ENCODE data around the gene STARD3NL. TPM values are rescaled to one million over a fixed set of nuclear protein-coding genes. Genes with fewer than 3 reads are reported as not detected.

The STARD3NL gene
- total RNA-seq, 1 experiment from 2014 or later, result 30.6 TPM

- Mint-ChIP-seq H3K36me3 (no peaks in the 10 kb centered on the region), H3K27ac (no peak overlapping the region), H3K9me3 (no peaks in the 10 kb centered on the region), H3K4me1 (peaks cover 18% of the 10 kb centered on the region), H3K27me3 (ENCODE audit: low read depth) (no peaks in the 10 kb centered on the region; the same call in 1 of the 2 replicates), H3K4me3 (no peak overlapping the region)
- ChIA-PET CTCF (no interaction called here), POLR2A (no interaction called here)
- TF ChIP-seq, protein P1, sequence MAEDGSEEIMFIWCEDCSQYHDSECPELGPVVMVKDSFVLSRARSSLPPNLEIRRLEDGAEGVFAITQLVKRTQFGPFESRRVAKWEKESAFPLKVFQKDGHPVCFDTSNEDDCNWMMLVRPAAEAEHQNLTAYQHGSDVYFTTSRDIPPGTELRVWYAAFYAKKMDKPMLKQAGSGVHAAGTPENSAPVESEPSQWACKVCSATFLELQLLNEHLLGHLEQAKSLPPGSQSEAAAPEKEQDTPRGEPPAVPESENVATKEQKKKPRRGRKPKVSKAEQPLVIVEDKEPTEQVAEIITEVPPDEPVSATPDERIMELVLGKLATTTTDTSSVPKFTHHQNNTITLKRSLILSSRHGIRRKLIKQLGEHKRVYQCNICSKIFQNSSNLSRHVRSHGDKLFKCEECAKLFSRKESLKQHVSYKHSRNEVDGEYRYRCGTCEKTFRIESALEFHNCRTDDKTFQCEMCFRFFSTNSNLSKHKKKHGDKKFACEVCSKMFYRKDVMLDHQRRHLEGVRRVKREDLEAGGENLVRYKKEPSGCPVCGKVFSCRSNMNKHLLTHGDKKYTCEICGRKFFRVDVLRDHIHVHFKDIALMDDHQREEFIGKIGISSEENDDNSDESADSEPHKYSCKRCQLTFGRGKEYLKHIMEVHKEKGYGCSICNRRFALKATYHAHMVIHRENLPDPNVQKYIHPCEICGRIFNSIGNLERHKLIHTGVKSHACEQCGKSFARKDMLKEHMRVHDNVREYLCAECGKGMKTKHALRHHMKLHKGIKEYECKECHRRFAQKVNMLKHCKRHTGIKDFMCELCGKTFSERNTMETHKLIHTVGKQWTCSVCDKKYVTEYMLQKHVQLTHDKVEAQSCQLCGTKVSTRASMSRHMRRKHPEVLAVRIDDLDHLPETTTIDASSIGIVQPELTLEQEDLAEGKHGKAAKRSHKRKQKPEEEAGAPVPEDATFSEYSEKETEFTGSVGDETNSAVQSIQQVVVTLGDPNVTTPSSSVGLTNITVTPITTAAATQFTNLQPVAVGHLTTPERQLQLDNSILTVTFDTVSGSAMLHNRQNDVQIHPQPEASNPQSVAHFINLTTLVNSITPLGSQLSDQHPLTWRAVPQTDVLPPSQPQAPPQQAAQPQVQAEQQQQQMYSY (CRISPR knock-in tag; IDR thresholded peaks at IDR 0.05), result no peak
- TF ChIP-seq ZBTB21 (CRISPR knock-in tag; IDR thresholded peaks at IDR 0.05; ENCODE audit: borderline replicate concordance) (no peak), ZNF532 (CRISPR knock-in tag; IDR thresholded peaks at IDR 0.05; ENCODE audit: borderline replicate concordance) (no peak)
- no peak for ATAC-seq
- DNase-seq (ENCODE audit: low spot score), result no peak
These were observed 48.9 kb upstream of the STARD3NL start for GRCh38 chr7:38129162-38129561.

- Mint-ChIP-seq H3K9me3 (no peaks in the 10 kb centered on the region), H3K27ac (no peak overlapping the region), H3K4me3 (no peak overlapping the region), H3K4me1 (peaks cover 18% of the 10 kb centered on the region), H3K27me3 (ENCODE audit: low read depth) (no peaks in the 10 kb centered on the region; the same call in 1 of the 2 replicates), H3K36me3 (no peaks in the 10 kb centered on the region)
- POLR2A ChIA-PET, result no interaction called here
- no peak for DNase-seq (ENCODE audit: low spot score)
- CTCF ChIA-PET, result no interaction called here
- peak; percentile 53 for ATAC-seq
- no peak for TF ChIP-seq MYBL2 (CRISPR knock-in tag; IDR thresholded peaks at IDR 0.05)
- TF ChIP-seq MLX (CRISPR knock-in tag; IDR thresholded peaks at IDR 0.05), result no peak
- TF ChIP-seq SP1 (CRISPR knock-in tag; conservative IDR thresholded peaks at IDR 0.05), result no peak
- TF ChIP-seq ZNF423 (CRISPR knock-in tag; IDR thresholded peaks at IDR 0.05), result no peak
- TF ChIP-seq, protein P2, sequence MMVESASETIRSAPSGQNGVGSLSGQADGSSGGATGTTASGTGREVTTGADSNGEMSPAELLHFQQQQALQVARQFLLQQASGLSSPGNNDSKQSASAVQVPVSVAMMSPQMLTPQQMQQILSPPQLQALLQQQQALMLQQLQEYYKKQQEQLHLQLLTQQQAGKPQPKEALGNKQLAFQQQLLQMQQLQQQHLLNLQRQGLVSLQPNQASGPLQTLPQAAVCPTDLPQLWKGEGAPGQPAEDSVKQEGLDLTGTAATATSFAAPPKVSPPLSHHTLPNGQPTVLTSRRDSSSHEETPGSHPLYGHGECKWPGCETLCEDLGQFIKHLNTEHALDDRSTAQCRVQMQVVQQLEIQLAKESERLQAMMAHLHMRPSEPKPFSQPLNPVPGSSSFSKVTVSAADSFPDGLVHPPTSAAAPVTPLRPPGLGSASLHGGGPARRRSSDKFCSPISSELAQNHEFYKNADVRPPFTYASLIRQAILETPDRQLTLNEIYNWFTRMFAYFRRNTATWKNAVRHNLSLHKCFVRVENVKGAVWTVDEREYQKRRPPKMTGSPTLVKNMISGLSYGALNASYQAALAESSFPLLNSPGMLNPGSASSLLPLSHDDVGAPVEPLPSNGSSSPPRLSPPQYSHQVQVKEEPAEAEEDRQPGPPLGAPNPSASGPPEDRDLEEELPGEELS (CRISPR knock-in tag; IDR thresholded peaks at IDR 0.05), result no peak
- no peak for TF ChIP-seq AR (CRISPR knock-in tag; IDR thresholded peaks at IDR 0.05)
- TF ChIP-seq NR1H2 (CRISPR knock-in tag; IDR thresholded peaks at IDR 0.05), result no peak
- TF ChIP-seq FOXP1 (CRISPR knock-in tag; IDR thresholded peaks at IDR 0.05; ENCODE audit: borderline replicate concordance), result no peak
These were observed 48.5 kb upstream of the STARD3NL start for GRCh38 chr7:38129579-38129978.
